Hepatocyte (in vitro differentiated cells): ENCODE measurements around the gene CCN5.

Source experiments
- EZH2phosphoT487 ChIP-seq: fragments of 200-600 bp; sonication (generic); IDR thresholded peaks from one replicate; pipeline ENCODE4 v1.6.1; 2018; ENCODE audit warnings: antibody characterized with exemption, mild to moderate bottlenecking, low read depth, moderate library complexity; ENCODE audit not compliant: unreplicated experiment, severe bottlenecking
- TF ChIP-seq, protein P1 (sequence below): fragments of 200-600 bp; sonication (generic); IDR thresholded peaks from 2 replicates; pipeline ENCODE4 v1.5.1; 2016; ENCODE audit warnings: antibody characterized with exemption, mild to moderate bottlenecking; ENCODE audit not compliant: poor library complexity

GRCh38 chr20:44723798-44724362 lies 8.7 kb downstream of the CCN5 start:
- TF ChIP-seq, protein P1, sequence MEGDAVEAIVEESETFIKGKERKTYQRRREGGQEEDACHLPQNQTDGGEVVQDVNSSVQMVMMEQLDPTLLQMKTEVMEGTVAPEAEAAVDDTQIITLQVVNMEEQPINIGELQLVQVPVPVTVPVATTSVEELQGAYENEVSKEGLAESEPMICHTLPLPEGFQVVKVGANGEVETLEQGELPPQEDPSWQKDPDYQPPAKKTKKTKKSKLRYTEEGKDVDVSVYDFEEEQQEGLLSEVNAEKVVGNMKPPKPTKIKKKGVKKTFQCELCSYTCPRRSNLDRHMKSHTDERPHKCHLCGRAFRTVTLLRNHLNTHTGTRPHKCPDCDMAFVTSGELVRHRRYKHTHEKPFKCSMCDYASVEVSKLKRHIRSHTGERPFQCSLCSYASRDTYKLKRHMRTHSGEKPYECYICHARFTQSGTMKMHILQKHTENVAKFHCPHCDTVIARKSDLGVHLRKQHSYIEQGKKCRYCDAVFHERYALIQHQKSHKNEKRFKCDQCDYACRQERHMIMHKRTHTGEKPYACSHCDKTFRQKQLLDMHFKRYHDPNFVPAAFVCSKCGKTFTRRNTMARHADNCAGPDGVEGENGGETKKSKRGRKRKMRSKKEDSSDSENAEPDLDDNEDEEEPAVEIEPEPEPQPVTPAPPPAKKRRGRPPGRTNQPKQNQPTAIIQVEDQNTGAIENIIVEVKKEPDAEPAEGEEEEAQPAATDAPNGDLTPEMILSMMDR = no peak
- no peak for TF ChIP-seq EZH2phosphoT487
